Endothelial cell (in vitro differentiated cells): ENCODE data around the gene TGFBR3. TPM values are rescaled to one million over a fixed set of nuclear protein-coding genes. Genes with fewer than 3 reads are reported as not detected.

Experiments used
- DNase-seq: peaks from one replicate; pipeline ENCODE4 v3.0.0; 2021; ENCODE audit warnings: low spot score
- H3K27ac Mint-ChIP-seq: one replicate; pipeline ENCODE4 v1.8.0; 2021; ENCODE audit warnings: mixed read lengths, inconsistent platforms; ENCODE audit not compliant: unreplicated experiment
- H3K27me3 Mint-ChIP-seq: one replicate; pipeline ENCODE4 v1.8.0; 2021; ENCODE audit warnings: mild to moderate bottlenecking, moderate library complexity, mixed read lengths, inconsistent platforms; ENCODE audit not compliant: unreplicated experiment
- H3K36me3 Mint-ChIP-seq: one replicate; pipeline ENCODE4 v1.8.0; 2021; ENCODE audit warnings: mild to moderate bottlenecking, low read depth, mixed read lengths, inconsistent platforms; ENCODE audit not compliant: unreplicated experiment
- H3K4me1 Mint-ChIP-seq: one replicate; pipeline ENCODE4 v1.8.0; 2021; ENCODE audit warnings: mild to moderate bottlenecking, mixed read lengths, inconsistent platforms; ENCODE audit not compliant: unreplicated experiment
- H3K4me3 Mint-ChIP-seq: one replicate; pipeline ENCODE4 v1.8.0; 2021; ENCODE audit warnings: mild to moderate bottlenecking, mixed read lengths, inconsistent platforms; ENCODE audit not compliant: unreplicated experiment
- H3K9me3 Mint-ChIP-seq: one replicate; pipeline ENCODE4 v1.8.0; 2021; ENCODE audit warnings: mixed read lengths, inconsistent platforms; ENCODE audit not compliant: unreplicated experiment
- CTCF ChIP-seq: fragments of 200-600 bp; sonication (generic); IDR thresholded peaks from one replicate; pipeline ENCODE4 v1.5.0; 2021; ENCODE audit warnings: antibody characterized with exemption; ENCODE audit not compliant: unreplicated experiment
- total RNA-seq: library from RNA; stranded (reverse); fragmentation: NEBNext Ultra II Directional; extraction: Animal tissue kit (Norgen Biotek cat#: 25700); gene quantifications from one replicate; pipeline ENCODE4 v1.2.1, GENCODE V29; 2021; ENCODE audit not compliant: unreplicated experiment

Gene TGFBR3
- total RNA-seq, 1 donor from 2014 or later = 39.2 TPM

DNA sequence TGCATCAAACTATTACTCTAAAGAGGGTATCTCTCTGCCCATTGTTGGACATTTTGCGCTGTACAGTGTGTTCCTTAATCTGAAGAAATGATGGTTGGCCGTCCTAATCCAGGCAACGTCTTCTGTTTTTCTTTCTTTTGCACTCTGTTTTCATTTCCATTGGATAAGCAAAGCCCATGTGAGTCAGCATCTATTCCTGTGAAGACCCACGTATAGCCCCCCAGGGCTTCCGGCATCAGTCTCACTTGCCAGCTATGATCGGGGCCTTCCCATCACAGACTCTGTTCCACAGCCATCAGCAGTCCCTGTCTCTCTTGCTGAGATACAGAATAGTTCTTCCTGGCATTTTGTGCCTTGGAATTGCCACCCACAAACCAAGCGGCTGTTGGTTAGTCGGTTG, 34.0 kb upstream of the TGFBR3 start:
- TF ChIP-seq CTCF = no peak
- peaks cover 3% of the 10 kb centered on the region for H3K4me1 Mint-ChIP-seq
- DNase-seq = no peak
- H3K27me3 Mint-ChIP-seq = peaks cover 2% of the 10 kb centered on the region
- H3K4me3 Mint-ChIP-seq = no peak overlapping the region
- no peaks in the 10 kb centered on the region for H3K36me3 Mint-ChIP-seq
- no peaks in the 10 kb centered on the region for H3K9me3 Mint-ChIP-seq
- no peak overlapping the region for H3K27ac Mint-ChIP-seq

GRCh38 chr1:91916811-91917460, 31.0 kb upstream of the TGFBR3 start:
- no peak for DNase-seq
- H3K27me3 Mint-ChIP-seq = peaks cover 2% of the 10 kb centered on the region
- no peak overlapping the region for H3K27ac Mint-ChIP-seq
- H3K9me3 Mint-ChIP-seq = no peaks in the 10 kb centered on the region
- no peak overlapping the region for H3K4me3 Mint-ChIP-seq
- no peaks in the 10 kb centered on the region for H3K36me3 Mint-ChIP-seq
- peaks cover 5% of the 10 kb centered on the region for H3K4me1 Mint-ChIP-seq
- no peak for TF ChIP-seq CTCF

DNA sequence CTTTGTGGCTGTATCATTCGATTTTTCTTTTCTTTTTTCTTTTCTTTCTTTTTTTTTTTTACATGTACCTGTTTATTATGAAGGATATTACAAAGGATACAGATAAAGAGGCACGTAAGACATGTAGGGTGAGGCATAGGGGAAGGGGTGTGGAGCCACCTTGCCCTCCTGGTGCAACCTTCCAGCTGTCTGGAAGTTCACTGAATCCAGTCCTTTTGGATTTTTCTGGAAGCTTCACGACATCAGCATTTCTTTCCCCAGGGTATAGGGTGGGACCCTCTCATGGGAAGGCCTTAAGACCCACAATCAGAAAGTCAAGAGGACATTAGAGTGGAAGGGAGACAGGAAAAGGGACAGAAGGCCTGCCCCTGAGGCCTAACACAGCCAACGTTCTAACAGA, 30.1 kb upstream of the TGFBR3 start:
- DNase-seq = no peak
- Mint-ChIP-seq H3K27ac (no peak overlapping the region), H3K9me3 (no peaks in the 10 kb centered on the region), H3K27me3 (no peaks in the 10 kb centered on the region), H3K4me3 (no peak overlapping the region), H3K4me1 (peaks cover 5% of the 10 kb centered on the region), H3K36me3 (no peaks in the 10 kb centered on the region)
- no peak for TF ChIP-seq CTCF

DNA sequence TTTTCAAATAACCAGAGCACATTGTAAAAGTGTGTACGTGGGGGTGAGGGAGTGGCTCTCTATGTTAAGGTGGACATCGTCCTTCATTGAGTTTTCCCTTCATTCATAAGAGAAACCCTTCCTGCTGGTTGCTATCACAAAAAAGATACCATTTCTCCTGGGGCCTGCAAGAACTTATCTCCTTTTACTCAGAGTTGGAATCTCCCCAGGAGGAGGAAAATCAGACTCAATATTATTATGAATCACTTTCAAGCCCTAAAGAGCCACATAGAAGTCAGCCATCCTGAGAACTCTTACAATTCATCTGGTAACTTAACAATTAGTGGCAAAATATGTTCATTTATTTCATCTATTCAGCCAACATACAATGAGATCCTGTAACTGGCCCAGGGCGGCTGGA, 27.1 kb upstream of the TGFBR3 start:
- no peak for TF ChIP-seq CTCF
- Mint-ChIP-seq H3K27ac (no peak overlapping the region), H3K4me1 (peaks cover 5% of the 10 kb centered on the region)

GRCh38 chr1:91912266-91912665, 26.3 kb upstream of the TGFBR3 start:
- H3K27ac Mint-ChIP-seq = no peak overlapping the region
- H3K4me3 Mint-ChIP-seq = no peak overlapping the region
- H3K36me3 Mint-ChIP-seq = no peaks in the 10 kb centered on the region
- peaks cover 5% of the 10 kb centered on the region for H3K4me1 Mint-ChIP-seq
- no peaks in the 10 kb centered on the region for H3K9me3 Mint-ChIP-seq
- no peak for TF ChIP-seq CTCF
- DNase-seq = no peak
- H3K27me3 Mint-ChIP-seq = no peaks in the 10 kb centered on the region

More for the DNA sequence above, 27.1 kb upstream of the TGFBR3 start:
- Mint-ChIP-seq H3K4me3 (no peak overlapping the region), H3K36me3 (no peaks in the 10 kb centered on the region), H3K27me3 (no peaks in the 10 kb centered on the region), H3K9me3 (no peaks in the 10 kb centered on the region)
- DNase-seq = no peak
